Karpas-422 (cell line): ENCODE results near the gene STOML1. TPM values are rescaled to one million over a fixed set of nuclear protein-coding genes. Genes with fewer than 3 reads are reported as not detected.

Source experiments
- DNase-seq: peaks from one replicate; pipeline ENCODE4 v3.0.0-alpha.2; 2015
- H2AFZ ChIP-seq: fragments of 200-600 bp; sonication (generic); 2 replicates; pipeline ENCODE4 v1.6.1; 2014; ENCODE audit warnings: antibody characterized with exemption, low read length, mixed read lengths
- H3K27ac ChIP-seq: fragments of 200-600 bp; sonication (generic); 2 replicates; pipeline ENCODE4 v1.5.1; 2014; ENCODE audit warnings: mild to moderate bottlenecking, low read length, moderate library complexity
- H3K27me3 ChIP-seq: fragments of 200-600 bp; sonication (generic); 2 replicates; pipeline ENCODE4 v1.6.1; 2014; ENCODE audit warnings: low read length, mixed read lengths
- H3K36me3 ChIP-seq: fragments of 200-600 bp; sonication (generic); 2 replicates; pipeline ENCODE4 v1.6.1; 2014; ENCODE audit warnings: low read length, mixed read lengths; ENCODE audit not compliant: insufficient read depth
- H3K4me1 ChIP-seq: fragments of 200-600 bp; sonication (generic); 2 replicates; pipeline ENCODE4 v1.6.1; 2014; ENCODE audit warnings: mild to moderate bottlenecking, low read length, mixed read lengths
- H3K4me2 ChIP-seq: fragments of 200-600 bp; sonication (generic); 2 replicates; pipeline ENCODE4 v1.6.1; 2014; ENCODE audit warnings: low read length, low read depth, mild to moderate bottlenecking; ENCODE audit not compliant: poor library complexity, severe bottlenecking
- H3K4me3 ChIP-seq: fragments of 200-600 bp; sonication (generic); 2 replicates; pipeline ENCODE4 v1.5.1; 2014; ENCODE audit warnings: mild to moderate bottlenecking, antibody characterized with exemption, low read length, mixed read lengths
- H3K79me2 ChIP-seq: fragments of 200-600 bp; sonication (generic); 2 replicates; pipeline ENCODE4 v1.6.1; 2014; ENCODE audit warnings: mild to moderate bottlenecking, low read length, mixed read lengths
- H3K9ac ChIP-seq: fragments of 200-600 bp; sonication (generic); 2 replicates; pipeline ENCODE4 v1.6.0; 2014; ENCODE audit warnings: low read length
- H3K9me2 ChIP-seq: fragments of 200-600 bp; sonication (generic), shearing (Covaris generic); replicated peaks from 2 replicates; pipeline ENCODE4 v1.6.0; 2014; ENCODE audit warnings: mild to moderate bottlenecking, low read length, moderate library complexity; ENCODE audit not compliant: insufficient read depth
- H3K9me3 ChIP-seq: fragments of 300-700, 200-600 bp; sonication (generic); 2 replicates; pipeline ENCODE4 v1.6.1; 2014; ENCODE audit warnings: low read length, mixed read lengths
- H4K20me1 ChIP-seq: fragments of 200-600 bp; sonication (generic); 2 replicates; pipeline ENCODE4 v1.6.1; 2014; ENCODE audit warnings: mild to moderate bottlenecking, antibody characterized with exemption, low read length, low read depth; ENCODE audit not compliant: insufficient read depth
- total RNA-seq: library from RNA; depleted of rRNA; stranded (reverse); fragments of >200 nt; shearing (Covaris generic); gene quantifications from 2 replicates; pipeline ENCODE4 v1.2.3, GENCODE V29; 2014; ENCODE audit warnings: low replicate concordance

The STOML1 gene
- total RNA-seq, 1 experiment from 2014 or later = 2.3 TPM

GRCh38 chr15:73993211-73993994, 1.3 kb upstream of the STOML1 start:
- DNase-seq = no peak
- Histone ChIP-seq H3K27me3 (no peaks in the 10 kb centered on the region), H3K9me2 (no peaks in the 10 kb centered on the region), H3K4me3 (peak overlapping the region; percentile 83), H3K9ac (peak overlapping the region; percentile 94), H3K79me2 (peaks cover 38% of the 10 kb centered on the region), H2AFZ (no peak overlapping the region), H3K9me3 (no peaks in the 10 kb centered on the region), H3K36me3 (no peaks in the 10 kb centered on the region), H4K20me1 (no peaks in the 10 kb centered on the region), H3K4me2 (peak overlapping the region; percentile 73), H3K27ac (no peak overlapping the region), H3K4me1 (peaks cover 45% of the 10 kb centered on the region)

GRCh38 chr15:73992594-73992898, 451 bp upstream of the STOML1 start:
- Histone ChIP-seq H3K4me3 (peak overlapping the region; percentile 80; the same call in 1 of the 2 replicates), H3K9me3 (no peaks in the 10 kb centered on the region), H2AFZ (peak overlapping the region; percentile 60; the same call in 1 of the 2 replicates), H4K20me1 (no peaks in the 10 kb centered on the region), H3K4me2 (peak overlapping the region; percentile 92), H3K9me2 (no peaks in the 10 kb centered on the region), H3K9ac (peak overlapping the region; percentile 60), H3K27ac (no peak overlapping the region), H3K79me2 (peaks cover 30% of the 10 kb centered on the region), H3K27me3 (no peaks in the 10 kb centered on the region), H3K4me1 (peaks cover 45% of the 10 kb centered on the region), H3K36me3 (no peaks in the 10 kb centered on the region)
- no peak for DNase-seq

- H3K9me3 ChIP-seq = no peaks in the 10 kb centered on the region
- peaks cover 32% of the 10 kb centered on the region for H3K4me1 ChIP-seq
- H4K20me1 ChIP-seq = no peaks in the 10 kb centered on the region
- peak overlapping the region; percentile 80 for H3K4me3 ChIP-seq
- peaks cover 17% of the 10 kb centered on the region for H3K79me2 ChIP-seq
- no peak overlapping the region for H3K27ac ChIP-seq
- H3K9ac ChIP-seq = peak overlapping the region; percentile 76
- no peaks in the 10 kb centered on the region for H3K36me3 ChIP-seq
- H2AFZ ChIP-seq = no peak overlapping the region
- peak overlapping the region; percentile 92 for H3K4me2 ChIP-seq
- no peaks in the 10 kb centered on the region for H3K9me2 ChIP-seq
- no peak for DNase-seq
- H3K27me3 ChIP-seq = no peaks in the 10 kb centered on the region
Measured at GRCh38 chr15:73991260-73991659, 835 bp downstream of the STOML1 start.

DNA sequence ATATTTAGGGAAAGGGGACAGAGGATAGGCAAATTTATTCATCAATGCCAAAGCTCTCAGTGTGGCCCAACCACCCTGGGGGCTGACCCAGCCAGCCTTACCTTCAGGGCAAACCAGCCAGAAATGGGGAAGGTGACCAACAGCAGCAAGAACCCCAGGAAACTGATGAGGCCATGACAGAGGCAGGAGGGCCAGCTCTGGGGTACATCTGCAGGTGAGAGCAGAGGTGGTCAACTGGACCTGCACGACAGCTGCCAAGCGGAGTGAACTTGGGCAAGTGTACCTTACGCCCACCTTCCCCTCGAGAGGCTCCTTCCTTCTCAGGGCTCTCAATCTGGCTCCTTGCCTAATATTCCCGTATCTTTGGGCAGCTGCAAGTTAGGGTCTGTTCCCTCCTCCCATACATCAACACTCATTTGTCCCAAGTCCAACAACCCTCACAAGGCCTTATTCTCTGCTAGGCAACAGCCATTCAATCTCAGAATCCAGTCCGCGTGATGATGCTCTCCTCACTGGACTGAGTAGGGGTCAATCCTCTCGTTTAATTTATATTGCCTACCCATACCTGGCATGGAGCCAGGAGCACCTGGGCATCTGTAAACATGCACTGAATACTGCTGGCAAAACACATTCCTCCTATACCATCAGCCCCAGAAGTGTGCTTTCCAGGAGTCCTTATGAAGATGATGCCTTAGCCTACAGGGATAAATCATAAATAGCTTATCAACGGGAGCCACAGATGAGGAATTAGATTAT, 1.7 kb downstream of the STOML1 start:
- Histone ChIP-seq H3K36me3 (no peaks in the 10 kb centered on the region), H3K4me3 (no peak overlapping the region), H3K27me3 (no peaks in the 10 kb centered on the region), H2AFZ (no peak overlapping the region), H3K27ac (no peak overlapping the region), H3K9ac (peak overlapping the region; percentile 76; the same call in 1 of the 2 replicates), H3K9me2 (no peaks in the 10 kb centered on the region), H3K4me1 (peaks cover 23% of the 10 kb centered on the region), H3K4me2 (peak overlapping the region; percentile 92), H3K79me2 (peaks cover 8% of the 10 kb centered on the region), H4K20me1 (no peaks in the 10 kb centered on the region), H3K9me3 (no peaks in the 10 kb centered on the region)
- no peak for DNase-seq

GRCh38 chr15:73989001-73989798, 2.9 kb downstream of the STOML1 start:
- H3K9me2 ChIP-seq = no peaks in the 10 kb centered on the region
- H3K9me3 ChIP-seq = no peaks in the 10 kb centered on the region
- no peaks in the 10 kb centered on the region for H3K36me3 ChIP-seq
- H3K4me1 ChIP-seq = peaks cover 23% of the 10 kb centered on the region
- no peak overlapping the region for H3K9ac ChIP-seq
- DNase-seq = no peak
- no peak overlapping the region for H3K4me2 ChIP-seq
- no peaks in the 10 kb centered on the region for H3K27me3 ChIP-seq
- no peak overlapping the region for H3K4me3 ChIP-seq
- H4K20me1 ChIP-seq = no peaks in the 10 kb centered on the region
- no peaks in the 10 kb centered on the region for H3K79me2 ChIP-seq
- H3K27ac ChIP-seq = no peak overlapping the region
- H2AFZ ChIP-seq = no peak overlapping the region

DNA sequence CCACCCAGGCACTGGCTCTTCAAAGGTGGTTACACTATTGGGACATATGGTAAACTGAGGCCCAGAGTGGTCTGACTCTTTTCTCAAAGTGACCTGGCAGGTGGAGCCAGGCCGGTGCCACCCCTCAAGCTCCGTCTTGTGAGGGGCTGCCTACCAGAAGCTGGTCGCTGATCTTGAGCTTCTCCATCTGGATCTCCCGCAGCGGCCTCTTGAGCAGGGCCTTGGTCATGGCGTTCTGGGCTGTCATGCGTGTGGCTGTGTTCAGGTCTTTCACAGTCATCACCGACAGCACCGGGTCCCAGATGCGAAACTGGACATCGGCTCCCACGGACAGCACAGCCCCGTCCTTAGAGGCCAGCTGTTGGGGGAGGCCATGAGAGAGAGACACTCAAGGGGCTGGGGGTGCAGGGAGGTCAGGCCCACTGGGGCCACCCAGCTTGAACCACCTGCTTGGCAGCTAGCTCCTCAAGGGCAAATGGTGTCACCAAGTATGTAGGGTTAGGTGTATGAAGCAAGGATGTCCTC, 3.6 kb downstream of the STOML1 start:
- Histone ChIP-seq H3K9me2 (no peaks in the 10 kb centered on the region), H3K36me3 (no peaks in the 10 kb centered on the region), H2AFZ (no peak overlapping the region), H3K4me2 (no peak overlapping the region), H3K4me3 (no peak overlapping the region), H3K9me3 (no peaks in the 10 kb centered on the region), H3K4me1 (peaks cover 17% of the 10 kb centered on the region), H3K79me2 (no peaks in the 10 kb centered on the region), H3K27me3 (no peaks in the 10 kb centered on the region), H3K27ac (no peak overlapping the region), H3K9ac (no peak overlapping the region), H4K20me1 (no peaks in the 10 kb centered on the region)
- no peak for DNase-seq

DNA sequence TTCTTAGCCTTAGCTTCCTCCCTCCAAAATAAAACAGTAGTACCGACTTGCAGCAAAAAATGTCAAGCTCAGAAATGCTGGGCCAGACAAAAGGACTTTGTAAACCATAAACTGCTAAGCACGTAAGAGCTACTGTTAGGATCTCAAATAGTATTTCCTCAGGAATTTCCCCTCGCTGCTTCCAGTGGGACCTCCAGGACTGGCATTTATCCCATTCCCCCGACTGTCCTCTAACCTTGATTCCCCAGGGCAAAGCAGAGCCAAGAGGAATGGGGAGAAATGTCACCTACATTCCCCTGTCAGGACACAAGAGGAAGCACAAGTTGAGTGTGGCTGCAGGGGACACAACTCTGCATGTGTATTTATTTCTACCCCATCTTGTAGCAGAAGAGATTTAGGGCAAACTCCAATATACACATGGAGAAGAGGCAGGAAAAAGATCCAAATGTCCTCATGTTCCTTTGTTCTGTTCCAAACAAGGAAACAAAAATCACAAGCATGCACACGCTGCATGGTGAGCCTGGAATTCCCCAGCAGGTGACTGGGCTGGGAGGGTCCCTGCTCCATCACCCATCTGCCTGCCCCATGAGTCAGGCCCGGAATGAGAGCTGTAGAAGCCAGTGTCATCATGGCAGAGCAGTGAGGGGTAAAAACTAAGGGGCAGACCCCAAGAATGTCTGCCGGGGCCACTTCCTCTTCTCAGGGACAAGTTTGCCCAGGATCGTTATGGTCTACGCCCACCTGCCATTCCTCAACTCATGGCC, 4.2 kb downstream of the STOML1 start:
- no peak overlapping the region for H3K4me3 ChIP-seq
- no peak overlapping the region for H3K4me2 ChIP-seq

More for the DNA sequence above, 4.2 kb downstream of the STOML1 start:
- Histone ChIP-seq H3K9me2 (no peaks in the 10 kb centered on the region), H3K79me2 (no peaks in the 10 kb centered on the region), H2AFZ (no peak overlapping the region), H3K4me1 (peaks cover 16% of the 10 kb centered on the region), H3K9ac (no peak overlapping the region), H4K20me1 (no peaks in the 10 kb centered on the region), H3K27ac (no peak overlapping the region), H3K27me3 (no peaks in the 10 kb centered on the region), H3K9me3 (no peaks in the 10 kb centered on the region), H3K36me3 (no peaks in the 10 kb centered on the region)
- DNase-seq = no peak
